NCI-H526 (cell line): Measurements from ENCODE around the gene KIFC1.
"Not testable (repeated sequence)": the region's sequence is repeated elsewhere in the genome, so short reads cannot be mapped to it uniquely, and the experiment has no call there.

Experiments used
- DNase-seq, 2 experiments: peaks; one replicate each; lab custom pipeline; 2025; lab: John Stamatoyannopoulos, UW

KIFC1 gene, protein sequence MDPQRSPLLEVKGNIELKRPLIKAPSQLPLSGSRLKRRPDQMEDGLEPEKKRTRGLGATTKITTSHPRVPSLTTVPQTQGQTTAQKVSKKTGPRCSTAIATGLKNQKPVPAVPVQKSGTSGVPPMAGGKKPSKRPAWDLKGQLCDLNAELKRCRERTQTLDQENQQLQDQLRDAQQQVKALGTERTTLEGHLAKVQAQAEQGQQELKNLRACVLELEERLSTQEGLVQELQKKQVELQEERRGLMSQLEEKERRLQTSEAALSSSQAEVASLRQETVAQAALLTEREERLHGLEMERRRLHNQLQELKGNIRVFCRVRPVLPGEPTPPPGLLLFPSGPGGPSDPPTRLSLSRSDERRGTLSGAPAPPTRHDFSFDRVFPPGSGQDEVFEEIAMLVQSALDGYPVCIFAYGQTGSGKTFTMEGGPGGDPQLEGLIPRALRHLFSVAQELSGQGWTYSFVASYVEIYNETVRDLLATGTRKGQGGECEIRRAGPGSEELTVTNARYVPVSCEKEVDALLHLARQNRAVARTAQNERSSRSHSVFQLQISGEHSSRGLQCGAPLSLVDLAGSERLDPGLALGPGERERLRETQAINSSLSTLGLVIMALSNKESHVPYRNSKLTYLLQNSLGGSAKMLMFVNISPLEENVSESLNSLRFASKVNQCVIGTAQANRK

GRCh38 chr6:33391278-33391921, at the start of gene KIFC1:
Gene KIFC1, plus strand, starts transcription at chr6:33391823. Its CDS starts 163 bp downstream, at chr6:33391986.
- peak; percentile 99 for DNase-seq

DNA sequence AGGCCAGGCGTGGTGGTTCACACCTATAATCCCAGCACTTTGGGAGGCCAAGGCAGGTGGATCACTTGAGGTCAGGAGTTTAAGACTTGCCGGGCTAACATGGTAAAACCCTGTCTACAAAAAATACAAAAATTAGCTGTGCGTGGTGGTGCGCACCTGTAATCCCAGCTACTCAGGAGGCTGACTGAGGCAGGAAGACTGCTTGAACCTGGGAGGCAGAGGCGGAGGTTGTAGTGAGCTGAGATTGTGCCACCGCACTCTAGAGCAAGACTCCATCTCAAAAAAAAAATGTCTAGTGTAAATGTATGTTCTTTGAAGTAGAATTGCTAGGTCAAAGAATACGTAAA, 48.0 kb upstream of the KIFC1 start:
- not testable (repeated sequence) for DNase-seq

DNA sequence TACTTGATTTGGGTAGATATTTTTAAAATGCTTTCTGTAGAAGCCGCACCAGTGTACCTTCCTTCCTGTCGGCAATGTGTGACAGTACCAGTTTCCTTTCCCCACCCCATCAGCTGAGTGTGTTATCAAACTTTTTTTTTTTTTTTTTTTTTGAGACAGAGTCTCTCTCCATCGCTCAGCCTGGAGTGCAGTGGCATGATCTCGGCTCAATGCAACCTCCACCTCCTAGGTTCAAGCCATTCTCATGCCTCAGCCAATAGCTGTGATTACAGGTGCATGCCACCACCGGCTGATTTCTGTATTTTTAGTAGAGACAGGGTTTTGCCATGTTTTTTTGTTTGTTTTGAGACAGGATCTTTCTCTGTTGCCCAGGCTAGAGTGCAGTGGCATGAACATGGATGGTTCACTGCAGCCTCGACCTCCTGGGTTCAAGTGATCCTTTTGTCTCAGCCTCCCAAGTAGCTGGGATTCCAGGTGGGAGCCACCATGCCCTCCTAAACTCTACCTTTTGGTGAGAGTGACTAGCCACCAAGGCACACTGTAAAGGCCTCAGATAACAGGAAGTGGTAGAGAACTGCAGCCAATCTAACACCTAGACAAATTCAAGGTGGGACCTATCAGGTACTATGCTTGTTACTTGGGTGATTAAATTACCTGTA, 47.5 kb upstream of the KIFC1 start:
- DNase-seq, result no peak

DNA sequence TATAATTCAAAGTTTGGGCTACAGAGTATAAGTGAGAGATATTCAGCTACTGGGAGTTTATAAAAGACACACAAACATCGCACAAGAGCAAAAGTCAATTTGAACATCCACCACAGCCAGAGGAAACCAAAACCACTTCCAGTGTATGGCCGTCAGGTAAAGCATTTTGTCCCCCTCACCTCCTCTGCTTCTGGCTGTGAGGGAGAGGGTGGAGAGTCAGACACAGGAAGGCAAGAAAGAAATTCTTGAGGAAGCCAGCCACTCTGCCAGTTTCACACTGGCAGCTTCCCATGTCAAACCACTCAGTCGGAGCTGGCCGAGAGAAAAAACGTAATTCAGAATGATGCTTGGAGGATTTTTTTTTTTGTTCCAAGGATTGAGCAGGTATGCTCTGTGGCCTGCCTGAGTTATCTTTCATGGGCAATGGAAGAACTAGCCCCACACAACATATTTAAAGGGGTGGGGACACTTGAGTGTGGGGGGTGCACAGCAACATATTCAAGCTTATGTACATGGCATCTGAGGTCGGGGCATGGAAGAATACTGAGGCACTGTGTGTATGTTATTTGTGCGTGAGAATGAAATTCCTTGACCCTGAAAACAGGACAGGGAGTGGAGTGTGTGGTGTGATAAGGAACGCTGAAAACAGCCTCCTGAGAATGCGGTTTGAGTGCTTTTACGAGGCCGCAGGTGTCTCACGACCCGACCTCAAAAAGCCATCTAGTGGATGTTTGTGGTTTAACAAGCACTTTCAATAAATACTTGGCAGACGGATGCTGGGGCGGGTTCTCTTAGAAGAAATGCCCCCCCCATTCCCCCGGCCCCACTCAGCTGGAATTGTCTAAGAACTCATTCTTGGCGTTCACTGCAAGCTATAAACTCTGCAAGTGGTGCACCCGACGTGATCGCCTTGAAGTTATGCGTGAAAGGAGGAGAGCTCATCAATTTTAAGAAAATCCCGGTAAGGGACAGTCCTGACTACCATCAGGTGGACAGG, 46.6 kb upstream of the KIFC1 start:
- peak; percentile 54 to 86 for DNase-seq

DNA sequence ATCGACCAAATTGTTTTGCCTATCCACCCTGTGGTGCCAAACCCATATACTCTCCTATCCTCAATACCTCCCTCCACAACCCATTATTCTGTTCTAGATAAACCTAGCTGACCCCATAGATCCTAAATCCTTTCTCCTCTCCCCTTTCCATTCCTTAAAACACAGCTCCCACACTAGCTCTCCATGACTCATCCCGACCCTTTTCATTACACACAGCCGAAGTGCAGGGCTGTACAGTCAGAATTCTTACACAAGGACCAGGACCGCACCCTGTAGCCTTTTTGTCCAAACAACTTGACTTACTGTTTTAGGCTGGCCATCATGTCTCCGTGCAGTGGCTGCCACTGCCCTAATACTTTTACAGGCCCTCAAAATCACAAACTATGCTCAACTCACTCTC, 44.7 kb upstream of the KIFC1 start:
- DNase-seq, result not testable (repeated sequence)

DNA sequence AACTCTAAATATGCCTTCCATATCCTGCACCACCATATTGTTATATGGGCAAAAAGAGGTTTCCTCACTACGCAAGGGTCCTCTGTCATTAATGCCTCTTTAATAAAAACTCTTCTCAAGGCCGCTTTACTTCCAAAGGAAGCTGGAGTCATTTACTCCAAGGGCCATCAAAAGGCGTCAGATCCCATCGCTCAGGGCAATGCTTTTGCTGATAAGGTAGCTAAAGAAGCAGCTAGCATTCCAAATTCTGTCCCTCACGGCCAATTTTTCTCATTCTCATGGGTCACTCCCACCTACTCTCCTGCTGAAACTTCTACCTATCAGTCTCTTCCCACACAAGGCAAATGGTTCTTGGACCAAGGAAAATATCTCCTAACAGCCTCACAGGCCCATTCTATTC, 43.8 kb upstream of the KIFC1 start:
- no peak for DNase-seq

DNA sequence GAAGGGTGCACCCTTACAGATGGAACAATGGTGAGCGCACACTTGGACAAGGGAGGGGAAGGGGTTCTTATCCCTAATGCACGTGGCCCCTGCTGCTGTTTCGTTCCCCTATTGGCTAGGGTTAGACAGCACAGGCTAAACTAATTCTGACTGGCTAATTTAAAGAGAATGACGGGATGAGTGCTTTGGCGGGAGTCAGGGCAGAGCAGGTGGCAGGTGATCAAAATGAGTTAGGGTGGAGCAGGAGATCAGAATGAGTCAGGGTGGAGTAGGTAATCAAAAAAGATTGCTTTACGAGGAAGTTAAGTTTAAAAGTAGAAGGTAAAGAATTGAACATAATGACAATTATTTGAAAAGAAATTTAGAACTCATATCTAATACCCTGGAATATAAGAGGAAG, 35.8 kb upstream of the KIFC1 start:
- not testable (repeated sequence) for DNase-seq

GRCh38 chr6:33356295-33356694, 35.3 kb upstream of the KIFC1 start:
- DNase-seq, result no peak

- DNase-seq, result not testable (repeated sequence)
Observed at GRCh38 chr6:33357160-33357871, 34.3 kb upstream of the KIFC1 start.

GRCh38 chr6:33359331-33359730, 32.3 kb upstream of the KIFC1 start:
- no peak for DNase-seq

GRCh38 chr6:33363486-33363885, 28.1 kb upstream of the KIFC1 start:
- DNase-seq, result not testable (repeated sequence)

DNA sequence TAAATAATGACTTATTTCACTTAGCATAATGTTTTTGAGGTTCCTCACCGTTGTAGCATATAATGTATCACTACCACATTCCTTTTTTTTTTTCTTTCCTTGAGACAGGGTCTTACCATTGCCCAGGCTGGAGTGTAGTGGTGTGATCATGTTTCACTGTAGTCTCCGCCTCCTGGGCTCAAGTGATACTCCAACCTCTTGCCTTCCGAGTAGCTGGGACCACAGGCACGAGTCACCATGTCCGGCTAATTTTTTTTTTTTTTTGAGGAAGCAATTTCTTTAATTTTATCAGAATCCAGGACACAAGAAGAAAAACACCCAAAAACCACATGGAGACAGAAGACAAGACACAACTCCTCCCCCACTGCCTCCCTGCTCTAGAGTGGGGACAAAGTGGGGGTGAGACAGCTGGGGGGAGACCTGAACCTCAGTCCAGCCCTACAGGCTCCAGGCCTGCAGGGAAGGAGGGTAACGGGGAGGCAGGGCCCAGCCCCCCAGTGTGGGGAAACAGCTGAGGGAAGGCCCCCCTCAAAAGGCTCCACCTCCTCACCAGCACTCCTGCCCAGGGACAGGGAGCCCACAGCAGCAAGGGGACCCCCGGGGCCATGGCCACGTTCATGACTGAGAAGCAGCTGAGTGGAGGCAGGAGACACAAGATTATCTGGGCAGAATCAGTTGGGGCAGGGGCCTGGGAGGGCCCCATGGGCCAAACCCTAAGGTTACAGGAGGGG, 27.0 kb upstream of the KIFC1 start:
- peak in 1 of 2 experiments; percentile 10 for DNase-seq

DNA sequence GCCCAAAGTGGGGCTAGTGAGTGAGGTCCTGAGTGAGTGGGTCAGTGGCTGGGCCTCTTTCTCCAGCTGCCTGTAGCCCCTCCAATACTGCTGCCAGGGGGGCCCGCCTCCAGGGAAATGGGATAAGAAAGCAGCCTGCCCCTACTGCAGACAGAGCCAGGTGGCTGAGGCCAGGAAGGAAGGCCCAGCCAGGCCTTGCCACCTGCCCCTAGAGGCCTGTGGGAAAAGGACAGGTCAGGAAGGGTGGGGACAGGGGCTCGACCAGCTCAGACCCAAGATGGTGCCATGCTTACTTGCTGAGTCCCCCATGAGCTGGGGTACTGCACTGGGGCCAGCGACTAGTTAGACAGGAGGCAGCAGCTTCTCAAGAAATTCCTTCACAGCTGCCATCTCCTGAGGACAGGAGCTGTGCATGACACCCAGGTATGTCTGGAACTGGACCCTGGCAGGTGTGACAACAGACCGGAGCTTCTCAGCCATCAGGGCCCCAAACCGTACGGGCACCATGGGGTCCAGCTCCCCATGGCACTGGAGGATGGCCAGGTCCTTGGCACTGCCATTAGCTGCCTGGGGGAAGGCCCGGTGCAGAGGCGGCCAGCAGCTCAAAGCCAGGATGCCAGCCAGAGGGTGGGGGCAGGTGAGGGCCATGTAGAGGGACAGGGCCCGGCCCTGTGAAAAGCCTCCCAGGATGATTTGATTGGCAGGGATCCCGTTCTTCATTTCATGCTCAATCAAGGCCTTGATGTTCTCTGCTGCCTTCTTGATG, 26.2 kb upstream of the KIFC1 start:
- DNase-seq, result not testable (repeated sequence)

DNA sequence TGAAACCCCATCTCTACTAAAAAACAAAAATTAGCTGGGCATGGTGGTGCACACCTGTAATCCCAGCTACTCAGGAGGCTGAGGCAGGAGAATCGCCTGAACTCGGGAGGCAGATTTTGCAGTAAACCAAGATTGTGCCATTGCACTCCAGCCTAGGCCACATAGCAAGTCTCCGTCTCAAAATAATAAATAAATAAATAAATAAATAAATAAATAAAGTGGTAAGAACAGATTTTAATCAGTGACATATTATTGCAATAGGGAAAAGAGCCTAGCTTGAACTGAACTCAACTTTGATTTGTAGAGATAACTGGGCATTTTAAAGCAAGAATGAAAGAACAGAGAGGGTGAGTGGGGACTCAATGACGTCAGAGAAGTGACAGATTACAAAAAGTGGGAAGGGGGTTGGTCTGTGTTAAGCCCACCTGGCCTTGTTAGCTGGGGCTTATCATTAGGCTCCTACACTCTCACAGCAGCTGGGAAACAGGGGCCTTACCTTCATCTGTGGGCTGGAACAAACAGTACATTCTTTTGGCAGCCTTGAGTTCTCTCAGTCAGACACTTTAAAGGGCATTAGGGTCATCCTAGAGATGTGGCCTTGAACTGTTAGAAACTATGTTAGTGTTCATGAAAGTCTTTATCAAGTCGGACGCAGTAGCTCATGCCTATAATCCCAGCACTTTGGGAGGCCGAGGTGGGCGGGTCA, 24.5 kb upstream of the KIFC1 start:
- no peak for DNase-seq

DNA sequence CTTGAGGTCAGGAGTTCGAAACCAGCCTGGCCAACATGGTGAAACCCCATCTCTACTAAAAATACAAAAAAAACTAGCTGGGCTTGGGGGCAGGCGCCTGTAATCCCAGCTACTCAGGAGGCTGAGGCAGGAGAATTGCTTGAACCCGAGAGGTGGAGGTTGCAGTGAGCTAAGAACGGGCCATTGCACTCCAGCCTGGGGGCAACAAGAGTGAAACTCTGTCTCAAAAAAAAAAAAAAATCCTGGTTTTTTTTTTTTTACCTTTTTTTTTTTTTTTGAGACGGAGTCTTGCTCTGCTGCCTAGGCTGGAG, 24.0 kb upstream of the KIFC1 start:
- DNase-seq, result not testable (repeated sequence)

GRCh38 chr6:33371901-33372300, 19.7 kb upstream of the KIFC1 start:
- DNase-seq, result not testable (repeated sequence)

- no peak for DNase-seq
Observed at GRCh38 chr6:33372526-33373123, 19.0 kb upstream of the KIFC1 start.
